SU-DHL-6 (cell line): ENCODE data around the gene GRIK4.

Experiments used
- CTCF ChIP-seq: fragments of 200-600 bp; sonication (generic); IDR thresholded peaks from one replicate; pipeline ENCODE4 v1.5.1; 2017; ENCODE audit warnings: antibody characterized with exemption, mild to moderate bottlenecking, low read length, moderate library complexity; ENCODE audit not compliant: insufficient read depth, poor library complexity, severe bottlenecking
- EZH2phosphoT487 ChIP-seq: fragments of 200-600 bp; sonication (generic), shearing (Covaris generic); conservative IDR thresholded peaks from 2 replicates; pipeline ENCODE4 v1.6.1; 2018; ENCODE audit warnings: mild to moderate bottlenecking, antibody characterized with exemption, low read length, moderate library complexity, mixed read lengths

DNA sequence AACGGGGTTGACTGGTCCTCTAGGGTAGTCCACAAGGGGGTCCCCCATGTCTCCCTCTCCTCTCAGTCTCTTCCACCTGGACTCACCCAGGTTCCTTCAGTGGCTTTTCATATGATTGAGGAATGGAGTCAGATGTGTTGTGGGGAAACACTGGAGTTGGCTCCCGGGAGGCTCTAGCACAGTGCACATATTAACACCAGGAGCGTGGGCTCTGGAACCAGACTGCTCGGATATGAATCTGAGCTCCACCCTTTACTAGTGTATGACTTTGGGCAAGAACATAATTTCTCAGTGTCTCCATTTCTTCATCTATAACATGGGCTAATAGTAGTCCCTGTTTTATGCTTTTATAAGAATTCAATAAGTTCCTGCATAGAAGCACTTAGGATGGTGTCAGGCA is 157.0 kb downstream of the GRIK4 start:
- TF ChIP-seq CTCF (no peak), EZH2phosphoT487 (no peak)
